HG03442 (cell line): Measurements from ENCODE around the gene YY1AP1.
"Not testable (repeated sequence)": the region's sequence is repeated elsewhere in the genome, so short reads cannot be mapped to it uniquely, and the experiment has no call there.

ENCODE experiments used
- ATAC-seq: cut with Tn5 transposase; IDR thresholded peaks from one replicate; pipeline ENCODE4 v1.9.1; 2021; ENCODE audit warnings: mild to moderate bottlenecking, moderate library complexity; ENCODE audit not compliant: unreplicated experiment

YY1AP1 gene

GRCh38 chr1:155688324-155689080 lies at the start of gene YY1AP1:
TSS of gene YY1AP1 (minus strand) at chr1:155688774. CDS start at chr1:155680436, 8,338 bp downstream.
- peak; percentile 79 for ATAC-seq

- ATAC-seq, result no peak
Measured at GRCh38 chr1:155729031-155729898, 40.7 kb upstream of the YY1AP1 start.

DNA sequence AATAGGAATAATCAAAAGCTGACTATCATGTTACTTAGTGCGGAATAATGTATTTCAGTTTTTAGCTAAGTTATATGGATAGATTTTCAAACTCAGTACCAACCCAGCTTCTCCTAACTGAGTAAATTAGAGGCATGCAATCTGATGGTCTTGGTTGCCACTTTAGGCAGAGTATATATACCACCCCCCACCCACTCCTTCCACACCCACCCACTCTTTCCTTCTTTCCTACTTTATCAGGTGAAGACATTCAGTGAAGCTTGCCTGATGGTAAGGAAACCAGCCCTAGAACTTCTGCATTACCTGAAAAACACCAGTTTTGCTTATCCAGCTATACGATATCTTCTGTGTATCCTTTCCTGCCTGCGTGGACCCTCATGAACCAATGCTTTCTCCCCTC lies 36.6 kb upstream of the YY1AP1 start:
- ATAC-seq, result no peak

DNA sequence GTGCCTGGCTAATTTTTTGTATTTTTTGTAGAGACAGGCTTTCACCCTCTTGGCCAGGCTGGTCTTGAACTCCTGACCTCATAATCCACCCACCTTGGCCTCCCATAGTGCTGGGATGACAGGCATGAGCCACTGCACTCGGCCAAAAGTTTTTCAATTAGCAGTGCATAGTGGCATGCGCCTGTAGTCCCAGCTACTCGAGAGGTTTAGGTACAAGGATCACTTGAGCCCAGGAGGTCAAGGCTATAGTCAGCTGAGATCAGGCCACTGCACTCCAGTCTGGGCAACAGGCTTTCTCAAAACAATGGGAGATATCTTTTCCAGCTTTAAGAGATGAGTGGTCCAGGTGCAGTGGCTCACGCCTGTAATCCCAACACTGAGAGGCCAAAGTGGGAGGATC lies 31.1 kb upstream of the YY1AP1 start:
- no peak for ATAC-seq

DNA sequence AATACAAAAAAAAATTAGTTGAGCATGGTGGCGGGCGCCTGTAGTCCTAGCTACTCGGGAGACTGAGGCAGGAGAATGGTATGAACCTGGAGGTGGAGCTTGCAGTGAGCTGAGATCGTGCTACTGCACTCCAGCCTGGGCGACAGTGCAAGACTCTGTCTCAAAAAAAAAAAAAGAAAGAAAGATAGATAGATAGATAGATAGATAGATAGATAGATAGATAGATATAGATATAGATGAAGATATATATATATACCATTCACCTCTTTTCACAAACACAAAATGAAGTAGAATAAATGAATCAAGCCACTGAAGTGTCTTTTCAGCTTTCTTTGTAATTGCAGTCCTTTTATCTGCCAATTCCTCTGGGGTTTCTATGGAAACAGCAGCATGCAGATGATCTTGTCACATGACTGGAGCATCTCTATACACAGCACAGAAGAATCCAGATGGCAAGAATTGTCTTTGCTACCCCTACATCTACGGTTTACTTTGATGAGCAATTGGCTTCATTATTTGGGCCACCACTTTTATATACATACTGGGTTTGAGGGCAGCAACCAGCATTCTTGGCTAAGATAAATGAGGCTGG lies 30.0 kb upstream of the YY1AP1 start:
- not testable (repeated sequence) for ATAC-seq

DNA sequence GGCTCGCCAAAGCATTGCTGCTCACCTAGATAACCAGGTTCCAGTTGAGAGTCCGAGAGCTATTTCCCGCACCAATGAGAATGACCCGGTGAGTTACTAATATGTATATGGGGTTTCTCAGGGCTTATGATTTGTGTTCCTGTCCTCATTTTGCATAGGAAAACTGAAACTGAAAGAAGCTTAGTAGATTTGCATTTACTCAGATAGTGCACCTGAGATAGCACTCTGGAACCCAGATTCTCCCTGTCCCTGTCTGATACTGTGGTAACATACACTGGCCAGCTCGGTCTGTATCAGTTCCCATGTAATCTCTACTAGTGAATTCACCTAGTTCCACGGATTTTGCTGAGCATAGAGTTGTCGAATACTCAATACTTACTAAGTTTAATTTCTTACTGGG lies 28.5 kb upstream of the YY1AP1 start:
- no peak for ATAC-seq

DNA sequence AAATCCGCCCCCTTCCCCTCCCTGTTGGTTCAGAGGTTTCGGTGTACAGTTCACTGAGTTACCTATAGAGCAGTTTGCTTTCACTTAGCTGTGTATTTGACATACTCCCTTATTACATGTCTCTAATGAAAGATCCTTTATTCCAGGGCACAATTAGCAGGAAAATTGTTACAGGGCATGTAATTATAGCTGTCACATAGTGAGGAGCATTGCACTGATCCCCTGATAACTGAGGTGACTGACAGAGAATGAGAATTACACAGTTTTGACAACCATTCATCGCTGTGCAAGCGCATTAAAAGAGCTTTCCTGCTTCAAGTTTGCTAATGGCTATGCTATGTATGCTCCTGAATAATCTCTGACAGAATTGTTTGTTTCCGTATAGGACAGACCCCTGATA lies 27.2 kb upstream of the YY1AP1 start:
- ATAC-seq, result no peak

DNA sequence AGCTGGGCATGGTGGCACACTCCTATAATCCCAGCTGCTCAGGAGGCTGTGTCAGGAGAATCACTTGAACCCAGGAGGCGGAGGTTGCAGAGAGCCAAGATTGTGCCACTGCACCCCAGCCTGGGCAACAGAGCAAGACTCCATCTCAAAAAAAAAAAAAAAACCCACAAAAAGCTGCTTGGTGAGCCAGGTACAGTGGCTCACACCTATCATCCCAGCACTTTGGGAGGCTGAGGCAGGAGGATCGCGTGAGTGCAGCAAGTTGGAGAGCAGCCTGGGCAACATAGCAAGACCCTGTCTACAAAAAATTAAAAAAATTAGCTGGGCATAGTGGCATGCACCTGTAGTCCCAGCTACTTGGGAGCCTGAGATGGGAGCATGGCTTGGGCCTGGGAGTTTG lies 26.5 kb upstream of the YY1AP1 start:
- not testable (repeated sequence) for ATAC-seq

- no peak for ATAC-seq
Measured at GRCh38 chr1:155713075-155713474, 24.5 kb upstream of the YY1AP1 start.

GRCh38 chr1:155712636-155713035 lies 24.1 kb upstream of the YY1AP1 start:
- not testable (repeated sequence) for ATAC-seq

DNA sequence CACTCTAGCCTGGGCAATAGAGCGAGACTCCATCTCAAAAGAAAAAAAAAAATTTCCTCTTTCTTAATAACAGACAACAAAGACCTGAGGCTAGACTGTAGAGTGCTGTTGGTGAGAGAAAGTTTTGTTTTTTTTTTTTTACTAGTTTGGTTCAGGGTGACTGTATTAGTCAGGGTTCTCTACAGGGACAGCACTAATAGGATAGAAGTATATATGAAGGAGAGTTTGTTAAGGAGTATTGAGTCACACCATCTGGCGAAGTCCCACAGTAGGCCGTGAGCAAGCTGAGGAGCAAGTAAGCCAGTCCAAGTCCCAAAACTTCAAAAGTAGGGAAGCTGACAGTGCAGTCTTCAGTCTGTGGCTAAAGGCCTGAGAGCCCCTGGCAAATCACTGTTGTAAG lies 22.9 kb upstream of the YY1AP1 start:
- not testable (repeated sequence) for ATAC-seq

DNA sequence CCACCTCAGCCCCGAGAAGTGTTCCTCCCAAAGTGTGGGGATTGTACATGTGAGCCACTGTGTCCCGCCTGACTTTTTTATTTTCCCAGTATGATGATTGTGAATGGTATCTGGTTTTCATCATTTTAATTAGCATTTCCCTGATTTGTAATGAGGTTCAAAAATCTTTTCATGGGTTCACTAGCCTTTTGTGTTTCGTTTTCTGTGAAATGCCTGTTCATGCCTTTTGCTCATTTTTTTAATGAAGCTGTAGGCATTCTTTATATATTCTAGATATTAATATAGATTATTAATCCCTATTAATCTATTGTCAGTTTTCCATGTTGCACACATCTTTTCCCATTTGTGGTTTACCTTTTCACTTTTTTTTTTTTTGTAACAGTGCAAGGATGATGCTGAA lies 20.8 kb upstream of the YY1AP1 start:
- ATAC-seq, result no peak

- ATAC-seq, result no peak
Measured at GRCh38 chr1:155706139-155706538, 17.6 kb upstream of the YY1AP1 start.

DNA sequence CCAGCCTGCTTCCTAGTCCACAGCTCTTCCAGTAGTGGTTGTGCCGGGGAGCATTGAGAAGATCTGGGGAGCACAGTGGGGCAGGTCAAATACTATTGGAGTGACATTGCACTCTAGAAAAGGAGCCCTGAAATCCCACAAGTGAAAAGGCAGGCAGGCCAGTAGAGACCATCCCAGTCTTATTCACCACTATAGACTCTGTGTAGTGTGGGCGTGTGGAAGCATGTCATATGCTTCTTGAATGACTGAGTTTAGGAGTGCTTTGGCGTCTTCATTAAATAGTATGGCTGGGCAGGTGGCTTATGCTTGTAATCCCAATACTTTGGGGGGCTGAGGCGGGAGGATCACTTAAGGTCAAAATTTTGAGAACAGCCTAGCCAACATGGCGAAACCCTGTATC lies 15.8 kb upstream of the YY1AP1 start:
- ATAC-seq, result not testable (repeated sequence)

DNA sequence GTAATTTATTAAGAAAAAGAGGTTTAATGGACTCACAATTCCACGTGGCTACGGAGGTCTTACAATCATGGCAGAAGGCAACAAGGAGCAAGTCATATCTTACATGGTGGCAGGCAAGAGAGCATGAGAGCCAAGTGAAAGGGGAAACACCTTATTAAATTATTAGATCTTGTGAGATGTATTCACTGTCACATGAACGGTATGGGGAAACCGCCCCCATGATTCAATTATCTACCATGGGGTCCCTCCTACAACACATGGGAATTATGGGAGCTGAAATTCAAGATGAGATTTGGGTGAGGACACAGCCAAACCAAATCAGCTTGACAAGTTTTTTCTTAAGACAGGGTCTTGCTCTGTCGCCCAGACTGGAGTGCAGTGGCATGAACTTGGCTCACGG lies 14.6 kb upstream of the YY1AP1 start:
- ATAC-seq, result no peak

GRCh38 chr1:155701675-155702074 lies 13.1 kb upstream of the YY1AP1 start:
- ATAC-seq, result not testable (repeated sequence)

- not testable (repeated sequence) for ATAC-seq
Measured at GRCh38 chr1:155699062-155699461, 10.5 kb upstream of the YY1AP1 start.

GRCh38 chr1:155698382-155699038 lies 9.9 kb upstream of the YY1AP1 start:
- ATAC-seq, result no peak

- ATAC-seq, result not testable (repeated sequence)
Measured at GRCh38 chr1:155697616-155698015, 9.0 kb upstream of the YY1AP1 start.

GRCh38 chr1:155697046-155697445 lies 8.5 kb upstream of the YY1AP1 start:
- no peak for ATAC-seq

DNA sequence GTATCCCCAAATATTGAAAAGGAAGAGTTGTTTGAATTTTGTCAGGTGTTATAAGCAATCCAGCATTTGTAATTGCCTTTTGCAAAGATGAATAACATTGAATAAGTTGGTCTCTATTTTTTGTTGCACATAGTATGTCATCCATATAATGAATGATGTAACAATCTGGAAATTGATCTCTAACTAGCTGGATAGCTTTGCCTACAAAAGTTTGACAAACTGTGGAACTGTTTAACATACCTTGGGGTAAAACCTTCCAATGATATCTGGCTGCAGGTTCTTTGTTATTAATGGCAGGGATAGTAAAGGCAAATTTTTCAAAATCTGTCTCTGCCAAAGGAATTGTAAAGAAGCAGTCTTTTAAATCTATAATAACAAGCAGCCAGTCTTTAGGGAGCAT lies 8.0 kb upstream of the YY1AP1 start:
- ATAC-seq, result no peak
